HG02588 (cell line): ENCODE measurements around the gene ABCC1.
A peak's percentile ranks its signal among the peaks of the same experiment; 100 is the strongest.
"Not testable (repeated sequence)": the region's sequence is repeated elsewhere in the genome, so short reads cannot be mapped to it uniquely, and the experiment has no call there.

Experiments
- ATAC-seq: cut with Tn5 transposase; IDR thresholded peaks from one replicate; pipeline ENCODE4 v1.9.1; 2021; ENCODE audit warnings: mild to moderate bottlenecking, moderate library complexity; ENCODE audit not compliant: unreplicated experiment

The ABCC1 gene

DNA sequence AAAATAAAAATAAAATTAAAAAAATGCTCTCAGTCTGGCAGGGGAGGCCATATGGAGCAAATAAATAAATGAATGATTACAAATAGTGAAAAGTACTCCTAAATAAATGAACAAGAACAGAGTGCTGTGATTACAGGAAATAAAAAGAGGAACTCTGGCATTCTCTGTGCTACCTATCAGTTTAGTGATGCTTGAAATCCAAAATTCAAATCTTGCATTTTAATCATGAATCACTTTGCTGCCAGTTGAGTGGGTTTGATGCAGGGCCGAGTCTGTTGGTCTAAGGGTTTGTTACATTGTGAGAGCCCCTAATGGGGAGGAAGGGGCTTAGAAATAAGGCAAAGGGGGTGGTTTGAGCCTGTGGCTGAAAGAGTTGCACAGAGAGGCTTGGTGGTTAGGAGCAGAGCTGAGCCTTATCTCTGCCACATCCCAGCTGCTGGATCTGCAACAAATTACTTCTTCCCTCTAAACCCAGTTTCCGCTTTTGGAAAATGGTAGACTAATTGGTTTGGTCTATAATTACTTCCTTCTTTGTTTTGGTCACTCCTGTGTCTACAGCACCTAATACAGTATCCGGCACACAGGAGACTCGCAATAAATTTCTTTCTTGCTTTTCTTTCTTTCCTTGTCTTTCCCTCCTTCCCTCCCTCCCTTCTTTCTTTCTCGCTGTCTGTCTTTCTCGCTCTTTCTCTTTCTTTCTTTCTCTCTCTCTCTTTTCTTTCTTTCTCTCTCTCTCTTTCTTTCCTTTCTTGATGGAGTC lies 6.3 kb upstream of the ABCC1 start:
- ATAC-seq = no peak

GRCh38 chr16:15946257-15947044 lies 3.0 kb upstream of the ABCC1 start:
- no peak for ATAC-seq

DNA sequence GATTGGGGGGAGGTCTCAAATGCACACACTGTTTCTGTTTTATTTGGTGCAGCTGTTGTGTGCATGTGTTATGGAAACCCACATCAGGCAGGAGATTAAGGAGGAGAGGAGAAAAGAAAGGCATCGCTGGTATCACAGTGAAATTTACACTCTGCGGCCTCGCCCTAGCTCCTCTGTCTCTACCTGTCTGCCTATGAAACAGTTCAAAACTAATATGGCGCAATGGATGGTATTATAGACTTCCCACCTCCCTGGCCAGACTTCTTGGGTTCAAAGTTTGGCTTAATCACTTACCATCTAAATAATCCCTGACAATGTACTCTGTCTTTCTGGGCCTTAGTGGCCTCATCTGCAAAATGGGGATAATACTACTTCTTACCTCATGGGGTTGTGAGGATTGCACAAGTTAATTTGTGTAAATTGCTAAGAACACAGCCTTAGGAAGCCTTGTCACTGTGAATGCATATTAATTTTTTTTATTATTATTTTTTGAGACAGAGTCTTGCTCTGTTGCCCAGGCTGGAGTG lies 1.4 kb upstream of the ABCC1 start:
- ATAC-seq = no peak

DNA sequence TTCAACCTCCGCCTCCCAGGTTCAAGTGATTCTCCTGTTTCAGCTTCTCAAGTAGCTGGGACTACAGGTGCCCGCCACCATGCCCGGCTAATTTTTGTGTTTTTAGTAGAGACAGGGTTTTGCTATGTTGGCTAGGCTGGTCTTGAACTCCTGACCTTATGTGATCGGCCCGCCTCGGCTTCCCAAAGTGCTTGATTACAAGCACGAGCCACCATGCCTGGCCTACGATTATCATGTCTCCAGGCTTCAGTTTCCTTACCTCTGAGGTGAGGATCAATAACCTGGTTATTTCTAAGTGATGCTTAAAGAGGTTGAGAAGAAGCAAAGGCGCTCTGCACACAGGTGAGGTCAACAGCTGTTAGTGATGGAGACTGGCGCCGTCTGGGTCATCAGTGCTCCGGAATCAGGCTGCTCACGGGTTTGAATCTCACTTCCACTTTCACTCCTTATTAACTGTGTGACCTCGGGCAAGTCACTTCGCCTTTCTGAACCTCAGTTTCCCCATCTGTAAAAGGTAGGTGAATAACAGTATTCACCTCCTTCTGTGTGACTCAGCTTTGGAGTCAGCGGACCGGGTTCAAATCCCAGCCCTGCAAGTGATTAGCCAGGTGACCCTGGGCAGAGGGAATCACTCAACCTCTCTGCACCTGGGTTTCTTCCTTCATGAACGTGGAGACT lies 745 bp upstream of the ABCC1 start:
- peak; percentile 26 for ATAC-seq

GRCh38 chr16:15950161-15950854 lies 892 bp downstream of the ABCC1 start:
- ATAC-seq = no peak

- ATAC-seq = no peak
Measured at GRCh38 chr16:15950869-15951268, 1.5 kb downstream of the ABCC1 start.

DNA sequence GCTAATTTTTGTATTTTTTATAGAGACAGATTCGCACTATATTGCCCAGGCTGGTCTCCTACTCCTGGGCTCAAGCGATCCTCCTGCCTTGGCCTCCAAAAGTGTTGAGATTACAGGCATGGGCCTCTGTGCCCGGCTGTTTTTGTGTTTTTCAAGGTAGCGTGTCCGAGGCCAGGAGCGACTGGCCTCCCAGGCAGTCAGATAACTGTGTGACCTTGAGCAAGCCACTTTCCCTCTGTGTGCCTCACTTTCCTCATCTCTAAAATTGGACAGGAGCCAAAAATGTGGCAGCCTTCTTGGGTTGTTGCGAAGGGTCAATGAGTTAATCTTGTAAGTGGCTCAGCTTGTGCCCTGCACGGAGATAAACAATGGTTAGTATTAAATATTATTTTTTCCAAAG lies 2.4 kb downstream of the ABCC1 start:
- ATAC-seq = no peak

DNA sequence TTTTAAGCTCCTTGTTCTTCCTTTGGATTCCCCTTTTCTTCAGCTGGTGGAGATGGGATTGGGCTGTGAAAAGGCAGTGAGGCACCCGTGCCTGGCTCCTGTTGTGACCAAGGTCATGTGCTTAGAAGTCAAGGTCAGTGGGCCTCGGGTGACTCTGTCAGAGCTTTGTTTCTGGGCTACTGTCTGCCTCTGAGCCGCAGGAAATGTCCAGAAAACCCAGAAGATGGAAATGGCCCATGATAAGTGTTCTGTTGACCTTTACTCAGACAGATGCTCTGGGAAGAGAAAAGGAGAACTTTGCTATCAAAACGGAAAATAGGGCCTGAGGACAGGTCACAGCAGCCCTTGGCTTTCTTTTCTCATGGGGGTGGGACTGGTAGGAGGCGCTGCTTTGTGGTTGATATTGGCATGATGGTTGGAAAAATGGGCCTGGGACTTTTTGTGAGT lies 2.9 kb downstream of the ABCC1 start:
- ATAC-seq = no peak

DNA sequence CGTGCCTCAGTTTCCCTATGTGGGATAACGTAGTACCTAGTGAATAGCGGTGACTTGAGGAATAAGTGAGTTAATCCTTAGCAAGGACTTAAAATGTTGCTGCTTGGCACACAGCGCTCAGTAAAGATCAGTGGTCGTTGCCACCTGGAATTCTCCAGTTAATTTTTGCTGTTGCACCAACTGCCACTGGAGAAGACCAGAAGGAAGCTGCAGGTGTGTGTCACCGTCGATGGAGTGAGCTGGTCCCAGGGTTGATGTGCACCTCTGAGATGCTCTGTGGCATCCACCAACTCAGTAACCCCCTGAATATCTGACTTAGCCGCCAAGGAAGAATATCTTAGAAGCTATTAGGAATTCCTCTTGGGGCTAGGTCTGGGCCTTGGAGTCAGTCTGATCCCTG lies 4.1 kb downstream of the ABCC1 start:
- no peak for ATAC-seq

DNA sequence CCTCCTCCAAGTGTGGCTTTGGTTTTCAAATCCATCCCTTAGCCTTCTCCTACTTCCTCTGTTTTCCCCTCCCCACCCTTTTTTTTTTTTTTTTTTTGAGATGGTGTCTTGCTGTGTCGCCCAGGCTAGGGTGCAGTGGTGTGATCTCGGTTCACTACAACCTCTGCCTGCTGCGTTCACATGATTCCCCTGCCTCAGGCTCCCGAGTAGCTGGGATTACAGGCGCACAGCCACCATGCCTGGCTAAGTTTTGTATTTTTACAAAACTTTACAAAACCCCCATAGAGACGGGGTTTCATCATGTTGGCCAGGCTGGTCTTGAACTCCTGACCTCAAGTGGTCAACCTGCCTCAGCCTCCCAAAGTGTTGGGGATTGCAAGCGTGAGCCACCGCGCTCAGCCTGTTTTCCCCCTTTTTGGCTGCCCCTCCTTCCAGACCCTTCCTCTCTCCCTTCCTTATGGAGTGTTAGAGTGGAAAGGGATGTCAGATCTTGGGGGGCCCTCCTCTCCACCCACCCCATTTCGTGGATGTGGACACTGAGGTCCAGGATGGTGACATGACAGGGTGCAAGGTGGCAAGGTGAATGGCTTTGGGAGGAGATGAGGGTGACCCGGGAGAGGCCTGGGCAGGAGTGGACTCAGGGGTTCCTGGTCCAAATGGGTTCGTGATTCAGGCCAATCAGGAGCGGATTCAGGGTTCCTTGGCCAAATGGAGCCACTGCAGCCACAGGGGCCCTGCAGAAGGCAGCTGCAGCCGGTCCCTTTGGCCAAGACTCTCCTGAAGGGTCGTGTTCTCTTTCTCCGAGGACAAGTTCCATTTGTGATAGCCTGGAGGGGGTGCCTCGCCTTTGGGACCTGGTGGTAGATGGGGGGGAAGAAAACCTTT lies 4.8 kb downstream of the ABCC1 start:
- no peak for ATAC-seq

- ATAC-seq = no peak
Measured at GRCh38 chr16:15954814-15955151, 5.4 kb downstream of the ABCC1 start.

GRCh38 chr16:15955425-15955824 lies 6.0 kb downstream of the ABCC1 start:
- ATAC-seq = no peak

DNA sequence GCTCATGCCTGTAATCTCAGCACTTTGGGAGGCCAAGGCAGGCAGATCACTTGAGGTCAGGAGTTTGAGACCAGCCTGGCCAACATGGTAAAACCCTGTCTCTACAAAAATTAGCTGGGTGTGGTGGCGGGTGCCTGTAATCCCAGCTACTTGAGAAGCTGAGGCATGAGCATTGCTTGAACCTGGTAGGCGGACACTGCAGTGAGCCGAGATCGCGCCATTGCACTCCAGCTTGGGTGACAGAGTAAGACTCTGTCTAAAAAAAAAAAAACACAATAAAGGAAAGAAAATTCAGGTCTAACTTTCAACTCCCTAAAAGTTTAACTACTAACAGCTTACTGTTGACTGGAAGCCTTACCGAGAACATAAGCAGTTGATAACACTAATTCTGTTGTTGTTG lies 6.7 kb downstream of the ABCC1 start:
- ATAC-seq = not testable (repeated sequence)

DNA sequence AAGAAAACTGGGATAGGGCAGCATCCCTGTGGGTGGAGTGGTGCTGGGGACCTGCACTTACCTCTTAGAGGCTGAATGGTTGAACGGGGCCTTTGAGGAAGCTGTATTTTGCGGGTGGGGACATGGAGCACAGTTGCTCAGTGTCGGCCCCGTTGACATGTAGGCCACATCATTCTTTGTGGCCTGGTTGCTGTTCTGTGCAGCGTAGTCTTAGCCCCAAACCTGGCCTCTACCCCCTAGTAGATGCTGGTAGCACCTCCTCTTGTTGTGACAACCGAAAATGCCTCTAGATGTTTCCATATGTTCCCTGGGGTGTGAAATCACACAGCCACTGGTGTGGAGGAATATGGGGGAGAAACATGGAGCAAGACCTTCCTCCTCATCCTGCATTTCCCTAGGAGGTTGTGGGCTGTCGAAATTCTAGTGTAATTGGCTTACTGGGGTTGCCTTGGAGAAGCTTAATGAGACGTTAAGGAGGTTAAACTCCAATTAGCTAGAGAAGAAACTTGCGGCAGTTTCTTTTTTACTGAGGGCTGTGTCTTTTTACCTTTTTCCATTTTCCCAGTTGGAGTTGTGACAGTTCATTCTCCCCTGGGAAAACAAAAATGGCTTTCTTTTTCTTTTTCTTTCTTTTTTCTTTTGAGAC lies 9.4 kb downstream of the ABCC1 start:
- ATAC-seq = no peak

DNA sequence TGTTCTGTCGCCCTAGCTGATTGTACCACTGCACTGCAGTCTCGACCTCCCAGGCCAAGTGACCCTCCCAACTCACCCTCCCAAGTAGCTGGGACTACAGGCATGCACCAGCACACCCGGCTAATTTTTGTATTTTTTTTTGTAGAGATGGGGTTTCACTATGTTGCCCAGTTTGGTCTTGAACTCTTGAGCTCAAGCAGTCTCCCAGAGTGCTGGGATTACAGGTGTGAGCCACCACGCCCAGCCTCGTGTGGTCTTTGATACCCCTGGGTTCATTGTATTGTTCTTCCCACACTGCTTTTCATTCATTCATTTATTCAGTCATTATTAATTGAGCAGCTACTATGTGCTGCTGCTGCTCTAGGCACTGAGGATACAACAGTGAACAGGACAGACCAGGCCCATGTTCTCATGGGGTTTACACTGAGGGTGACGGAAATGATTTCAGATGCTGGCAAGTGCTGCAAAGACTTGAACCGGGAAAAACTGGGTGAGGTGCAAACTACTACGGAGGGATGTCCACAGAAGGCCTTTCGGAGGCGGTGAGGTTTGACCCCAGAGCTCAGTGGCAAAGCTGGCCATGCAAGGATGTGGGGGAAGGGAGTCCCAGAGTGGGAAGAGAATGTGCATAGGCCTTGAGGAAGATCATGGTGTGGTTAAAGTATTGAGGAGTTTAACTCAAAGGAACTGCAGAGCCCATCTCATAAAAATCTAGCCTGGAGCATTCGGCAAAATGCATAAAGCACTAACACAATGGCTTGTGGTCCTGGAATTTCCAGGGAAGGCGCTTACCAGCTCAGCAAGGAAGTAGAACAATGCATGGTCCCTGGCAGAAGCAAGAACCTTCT lies 10.9 kb downstream of the ABCC1 start:
- no peak for ATAC-seq

DNA sequence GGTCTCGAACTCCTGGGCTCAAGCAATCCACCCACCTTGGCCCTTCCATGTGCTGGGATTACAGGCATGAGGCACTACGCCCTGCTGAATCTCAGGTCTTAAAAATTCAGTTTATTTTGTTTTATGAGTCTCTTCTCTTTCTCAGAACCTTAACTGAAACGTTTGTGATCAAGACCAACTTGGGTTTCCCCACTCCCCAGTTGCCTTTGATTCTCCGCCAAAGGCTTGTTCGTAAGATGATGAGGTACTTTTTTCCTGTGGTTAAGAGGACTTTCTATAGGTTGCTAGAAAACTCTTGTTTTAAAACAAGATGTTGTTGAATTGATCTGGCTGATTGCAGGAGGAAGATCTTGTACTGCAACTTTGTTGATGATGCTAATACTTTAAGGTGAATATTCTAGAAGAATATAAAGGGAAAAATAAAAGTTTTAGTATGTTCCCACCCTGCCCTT lies 11.7 kb downstream of the ABCC1 start:
- ATAC-seq = no peak

- ATAC-seq = no peak
Measured at GRCh38 chr16:15961571-15962090, 12.2 kb downstream of the ABCC1 start.

DNA sequence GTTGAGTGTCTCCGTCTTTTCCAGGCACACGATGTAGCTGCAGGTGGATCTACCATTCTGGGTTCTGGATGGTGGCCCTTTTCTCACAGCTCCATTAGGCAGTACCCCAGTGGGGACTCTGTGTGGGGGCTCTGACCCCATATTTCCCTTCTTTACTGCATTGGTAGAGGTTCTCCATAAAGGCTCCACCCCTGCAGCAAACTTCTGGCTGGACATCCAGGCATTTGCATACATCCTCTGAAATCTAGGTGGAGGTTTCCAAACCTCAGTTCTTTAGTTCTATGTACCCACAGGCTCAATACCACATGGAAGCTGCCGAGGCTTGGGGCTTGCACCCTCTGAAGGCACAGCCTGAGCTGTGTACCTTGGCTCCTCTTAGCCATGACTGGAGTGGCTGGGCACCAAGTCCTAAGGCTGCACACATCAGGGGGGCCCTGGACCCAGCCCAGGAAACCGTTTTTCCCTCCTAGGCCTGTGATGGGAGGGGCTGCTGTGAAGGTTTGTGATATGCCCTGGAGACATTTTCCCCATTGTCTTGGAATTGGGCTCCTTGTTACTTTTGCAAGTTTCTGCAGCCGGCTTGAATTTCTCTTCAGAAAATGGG lies 14.0 kb downstream of the ABCC1 start:
- no peak for ATAC-seq
